ENCODE measurements around the gene CALML6. TPM values are rescaled to one million over a fixed set of nuclear protein-coding genes. Genes with fewer than 3 reads are reported as not detected.

CALML6 gene
- polyA plus RNA-seq, 3 donors, result 0.24 TPM; not detected in 2

DNA sequence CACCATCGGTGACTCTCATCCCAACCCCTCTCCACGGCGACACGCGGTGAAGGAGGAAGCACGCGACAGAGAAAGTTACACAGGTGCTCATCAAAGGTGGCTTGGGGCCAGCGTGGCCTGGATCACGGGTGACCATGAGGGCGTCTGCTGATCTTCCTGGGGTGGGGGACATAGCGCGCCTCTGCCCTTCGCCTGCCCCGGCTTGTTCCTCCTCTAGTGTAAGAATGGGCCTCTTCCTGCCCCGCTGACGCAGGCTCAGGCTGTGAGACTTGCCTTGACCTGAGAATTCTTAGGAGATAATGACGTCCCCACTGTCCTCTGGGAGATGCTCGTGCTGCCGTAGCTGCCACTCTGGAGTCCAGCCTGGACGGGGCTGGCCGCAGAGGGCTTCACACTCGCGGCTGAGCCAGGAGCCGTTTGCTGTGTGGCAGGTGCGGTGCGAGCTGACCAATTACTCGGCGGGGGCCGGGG, 43.0 kb downstream of the CALML6 start:
- no peak overlapping the region for H3K9ac ChIP-seq (ENCODE audit: insufficient read depth, low read length, poor library complexity, severe bottlenecking)
- no peaks in the 10 kb centered on the region for H4K20me1 ChIP-seq (ENCODE audit: insufficient read depth, low read length)
- WGBS (ENCODE audit: insufficient coverage), result 75% methylated on average over 29 of the region's 29 CpGs
- Mint-ChIP-seq H3K9me3 (peaks cover 3 to 8% (median 5%) of the 10 kb centered on the region in 7 donors), H3K27ac (no peak overlapping the region), H3K4me3 (no peak overlapping the region), H3K4me1 (peaks cover 3% of the 10 kb centered on the region), H3K36me3 (no peaks in the 10 kb centered on the region), H3K27me3 (ENCODE audit: low read depth in 3 of 3) (peaks cover 16 to 28% (median 20%) of the 10 kb centered on the region in 3 donors)
- peaks cover 0 to 3% of the 10 kb centered on the region in 2 donors for H3K27me3 ChIP-seq (ENCODE audit: control insufficient read depth in 2 of 2, insufficient read depth in 2 of 2, low read length in 2 of 2)
- no peaks in the 10 kb centered on the region for H3K36me3 ChIP-seq (replicated peaks in 1 of 2; ENCODE audit: control insufficient read depth in 1 of 2, insufficient read depth in 2 of 2, low read length in 2 of 2)
- H3K9me3 ChIP-seq (replicated peaks in 1 of 2; ENCODE audit: control insufficient read depth in 1 of 2, insufficient read depth in 1 of 2, low read length in 2 of 2), result peaks cover 0 to 4% of the 10 kb centered on the region in 2 donors
- H3K4me1 ChIP-seq (ENCODE audit: control insufficient read depth in 1 of 2, insufficient read depth in 2 of 2, low read length in 2 of 2), result peaks cover 6 to 8% of the 10 kb centered on the region in 2 donors
- DNase-seq, result no peak
- intact Hi-C loops (cut with micrococcal nuclease), result no loop called here
- no peak overlapping the region for H3K4me3 ChIP-seq (replicated peaks in 1 of 3; ENCODE audit: low read depth in 2 of 3, low read length in 3 of 3)
- no peak for TF ChIP-seq CTCF (IDR thresholded peaks at IDR 0.05)
- no peak overlapping the region for H3K4me2 ChIP-seq (replicated peaks; ENCODE audit: extremely low read depth, low read length, poor library complexity, severe bottlenecking)
- H2AFZ ChIP-seq (ENCODE audit: insufficient read depth, low read depth, low read length, poor library complexity, severe bottlenecking), result no peak overlapping the region
- no peak overlapping the region for H3K27ac ChIP-seq (ENCODE audit: low read depth in 1 of 2, low read length in 2 of 2)
- no peaks in the 10 kb centered on the region for H3K79me2 ChIP-seq (ENCODE audit: insufficient read depth, low read length)

DNA sequence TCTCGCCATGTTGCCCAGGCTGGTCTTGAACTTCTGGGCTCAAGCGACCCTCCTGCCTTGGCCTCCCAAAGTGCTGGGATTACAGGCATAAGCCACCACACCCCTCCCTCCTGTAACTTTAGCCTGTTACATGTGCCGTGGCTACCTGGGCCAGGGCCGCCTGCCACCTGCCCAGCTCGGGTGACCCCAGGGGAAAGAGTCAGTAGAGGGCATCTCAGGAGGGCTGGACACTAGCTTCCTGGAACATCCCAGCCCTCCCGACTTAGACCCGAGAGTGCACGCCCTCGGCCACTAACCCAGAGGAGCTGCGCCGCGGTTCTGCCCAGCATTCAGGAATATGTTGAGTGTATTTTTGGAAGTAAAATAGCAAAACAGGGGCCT, 44.4 kb downstream of the CALML6 start:
- Mint-ChIP-seq H3K4me1 (peaks cover 3% of the 10 kb centered on the region), H3K9me3 (peaks cover 3 to 8% (median 5%) of the 10 kb centered on the region in 7 donors), H3K4me3 (no peak overlapping the region), H3K27me3 (ENCODE audit: low read depth in 3 of 3) (peaks cover 15 to 30% (median 17%) of the 10 kb centered on the region in 3 donors), H3K27ac (no peak overlapping the region), H3K36me3 (no peaks in the 10 kb centered on the region)
- no peak overlapping the region for H2AFZ ChIP-seq (ENCODE audit: insufficient read depth, low read depth, low read length, poor library complexity, severe bottlenecking)
- H3K4me3 ChIP-seq (replicated peaks in 1 of 3; ENCODE audit: low read depth in 2 of 3, low read length in 3 of 3), result no peak overlapping the region
- H3K4me1 ChIP-seq (ENCODE audit: control insufficient read depth in 1 of 2, insufficient read depth in 2 of 2, low read length in 2 of 2), result peaks cover 6 to 8% of the 10 kb centered on the region in 2 donors
- H3K9ac ChIP-seq (ENCODE audit: insufficient read depth, low read length, poor library complexity, severe bottlenecking), result no peak overlapping the region
- no peaks in the 10 kb centered on the region for H3K79me2 ChIP-seq (ENCODE audit: insufficient read depth, low read length)
- no peak overlapping the region for H3K27ac ChIP-seq (ENCODE audit: low read depth in 1 of 2, low read length in 2 of 2)
- no peaks in the 10 kb centered on the region for H3K36me3 ChIP-seq (replicated peaks in 1 of 2; ENCODE audit: control insufficient read depth in 1 of 2, insufficient read depth in 2 of 2, low read length in 2 of 2)
- no peak for TF ChIP-seq CTCF (IDR thresholded peaks at IDR 0.05)
- no peaks in the 10 kb centered on the region for H4K20me1 ChIP-seq (ENCODE audit: insufficient read depth, low read length)
- DNase-seq, result no peak
- 87% methylated on average over 3 of the region's 12 CpGs for WGBS (ENCODE audit: insufficient coverage)
- peaks cover 0 to 4% of the 10 kb centered on the region in 2 donors for H3K9me3 ChIP-seq (replicated peaks in 1 of 2; ENCODE audit: control insufficient read depth in 1 of 2, insufficient read depth in 1 of 2, low read length in 2 of 2)
- peaks cover 0 to 3% of the 10 kb centered on the region in 2 donors for H3K27me3 ChIP-seq (ENCODE audit: control insufficient read depth in 2 of 2, insufficient read depth in 2 of 2, low read length in 2 of 2)
- no peak overlapping the region for H3K4me2 ChIP-seq (replicated peaks; ENCODE audit: extremely low read depth, low read length, poor library complexity, severe bottlenecking)
- intact Hi-C loops (cut with micrococcal nuclease), result no loop called here

Measured in CD14-positive monocyte (primary cell).